Inferior parietal cortex (tissue), 1 donor: ENCODE results near the gene GPR151.
A peak's percentile ranks its signal among the peaks of the same experiment; 100 is the strongest.
"Not testable (repeated sequence)": the region's sequence is repeated elsewhere in the genome, so short reads cannot be mapped to it uniquely, and the experiment has no call there.

ENCODE experiments used
- DNase-seq: peaks from one replicate; pipeline ENCODE4 v3.0.0-alpha.2; 2016; ENCODE audit errors: extremely low spot score

Gene GPR151

GRCh38 chr5:146516151-146516475, at the start of gene GPR151:
GPR151 (minus strand) TSS chr5:146516190; CDS start chr5:146516113, 77 bp downstream.
- DNase-seq: peak; percentile 25

GRCh38 chr5:146564007-146564762, 48.2 kb upstream of the GPR151 start:
- DNase-seq: no peak

GRCh38 chr5:146562461-146562860, 46.5 kb upstream of the GPR151 start:
- DNase-seq: no peak

DNA sequence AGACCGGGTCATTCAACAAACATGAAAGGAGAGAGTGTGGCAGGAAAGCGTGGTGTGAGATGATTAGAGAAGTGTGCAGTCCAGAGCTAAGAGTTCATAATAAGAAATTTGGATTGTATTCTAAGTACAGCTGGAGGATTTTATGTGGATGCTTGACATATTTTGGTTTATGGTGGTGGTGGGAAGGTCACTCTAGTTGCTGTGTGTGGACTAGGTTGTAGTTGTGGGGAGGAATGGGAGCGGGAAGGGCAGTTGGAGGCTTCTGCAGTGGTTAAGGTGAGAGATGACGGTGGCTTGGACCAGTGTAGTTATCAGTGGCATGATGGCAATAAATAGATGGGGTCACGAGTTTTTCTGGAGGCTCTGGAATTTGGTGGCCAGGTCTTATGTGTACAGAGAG, 45.7 kb upstream of the GPR151 start:
- DNase-seq: no peak

- no peak for DNase-seq
Measured at GRCh38 chr5:146560205-146560812, 44.3 kb upstream of the GPR151 start.

DNA sequence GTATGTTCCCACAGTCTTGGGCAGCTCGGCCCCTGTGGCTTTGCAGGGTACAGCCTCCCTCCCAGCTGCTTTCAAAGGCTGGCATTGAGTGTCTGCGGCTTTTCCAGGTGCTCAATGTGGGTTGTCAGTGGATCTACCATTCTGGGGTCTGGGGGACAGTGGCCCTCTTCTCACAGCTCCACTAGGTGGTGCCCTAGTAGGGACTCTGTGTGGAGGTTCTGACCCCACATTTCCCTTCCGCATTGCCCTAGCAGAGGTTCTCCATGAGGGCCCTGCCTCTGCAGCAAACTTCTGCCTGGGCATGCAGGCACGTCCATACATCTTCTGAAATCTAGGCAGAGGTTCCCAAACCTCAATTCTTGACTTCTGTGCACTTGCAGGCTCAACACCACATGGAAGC, 40.9 kb upstream of the GPR151 start:
- not testable (repeated sequence) for DNase-seq

GRCh38 chr5:146553446-146553845, 37.5 kb upstream of the GPR151 start:
- DNase-seq: no peak

- DNase-seq: no peak
Measured at GRCh38 chr5:146549615-146550014, 33.6 kb upstream of the GPR151 start.

GRCh38 chr5:146548781-146549449, 32.9 kb upstream of the GPR151 start:
- DNase-seq: no peak

DNA sequence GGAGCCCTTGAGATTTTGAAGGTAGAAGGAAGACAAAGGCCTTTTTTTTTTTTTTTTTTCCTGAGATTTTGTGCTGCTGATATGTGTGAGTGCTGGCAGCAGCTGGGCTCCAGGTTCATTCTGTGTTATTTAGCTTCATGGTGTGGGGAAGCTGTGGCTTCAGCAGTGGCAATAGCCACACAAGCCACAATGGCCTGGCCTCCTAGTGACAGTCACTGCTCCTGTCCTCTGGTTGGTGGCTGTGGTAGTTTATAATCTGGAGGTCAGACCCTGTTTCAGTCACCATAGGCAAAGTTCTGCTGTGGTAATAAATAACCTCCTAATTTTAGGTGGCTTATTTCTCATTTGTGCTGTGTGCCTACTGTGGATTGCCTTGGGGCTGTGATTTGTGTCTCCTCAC, 28.2 kb upstream of the GPR151 start:
- no peak for DNase-seq

DNA sequence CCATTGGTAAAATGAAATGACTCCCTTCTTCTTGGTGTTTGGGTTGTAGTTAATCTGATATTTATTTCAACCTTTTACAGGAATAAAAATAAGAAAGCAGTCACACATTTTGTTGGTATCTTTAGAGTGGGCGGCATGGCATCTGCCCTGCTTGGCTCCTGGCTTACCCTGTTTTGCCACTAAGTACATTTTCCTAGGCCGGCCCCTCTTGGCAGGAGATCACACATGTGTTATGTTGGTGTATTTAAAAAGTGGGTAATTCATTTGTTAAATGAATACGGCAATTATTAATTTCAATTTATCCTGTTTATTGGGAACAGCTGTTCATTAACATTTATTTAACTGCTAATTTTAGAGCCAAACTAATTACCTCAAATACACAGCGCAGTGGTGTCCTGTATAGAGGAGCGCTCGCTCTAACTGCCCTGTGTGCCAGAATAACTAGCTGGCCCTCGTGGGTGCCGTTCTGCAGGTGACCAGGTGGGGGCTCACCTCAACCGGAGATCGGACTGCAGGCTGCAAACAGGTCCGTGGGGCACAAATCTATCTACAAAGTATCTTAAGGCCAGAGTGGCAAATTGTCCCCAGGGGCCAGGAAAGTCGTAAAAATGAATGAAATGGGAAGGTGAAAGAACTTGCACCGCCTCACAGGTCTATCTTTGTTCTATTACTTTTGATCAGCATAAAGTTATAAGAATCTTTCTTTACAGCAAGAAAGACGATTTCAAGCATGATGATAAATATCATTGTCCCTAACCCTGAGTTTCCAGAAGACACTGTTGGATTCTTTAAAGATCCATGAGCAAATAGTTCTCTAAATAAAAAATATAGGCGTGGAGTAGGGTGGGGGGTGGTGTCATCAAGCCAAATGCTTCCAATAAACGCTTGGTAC, 26.2 kb upstream of the GPR151 start:
- DNase-seq: peak; percentile 77

- no peak for DNase-seq
Measured at GRCh38 chr5:146540414-146540813, 24.4 kb upstream of the GPR151 start.

GRCh38 chr5:146539973-146540372, 24.0 kb upstream of the GPR151 start:
- DNase-seq: no peak

GRCh38 chr5:146538432-146538831, 22.4 kb upstream of the GPR151 start:
- DNase-seq: no peak

DNA sequence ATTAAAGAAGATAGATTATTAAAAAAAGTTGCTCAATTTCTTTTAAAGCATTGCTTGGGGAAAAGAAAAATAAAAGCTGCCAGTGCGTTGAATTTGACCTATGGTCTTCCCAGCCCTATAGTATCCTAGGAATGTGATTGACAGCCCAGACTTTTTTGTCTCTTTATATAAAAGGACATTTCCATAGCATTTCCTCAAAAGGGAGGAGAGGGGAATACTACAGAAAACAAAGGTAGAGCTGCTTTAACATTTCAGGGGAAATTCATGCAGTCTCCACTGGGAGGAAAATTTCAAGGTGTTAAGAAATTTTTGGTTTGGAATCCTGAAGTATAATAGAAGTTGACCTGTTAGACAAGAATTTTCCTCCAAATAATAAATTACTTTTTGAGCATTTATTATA, 17.9 kb upstream of the GPR151 start:
- no peak for DNase-seq

- DNase-seq: peak; percentile 87
Measured at GRCh38 chr5:146533260-146533857, 17.4 kb upstream of the GPR151 start.

GRCh38 chr5:146529984-146530383, 14.0 kb upstream of the GPR151 start:
- no peak for DNase-seq

- no peak for DNase-seq
Measured at GRCh38 chr5:146528236-146528635, 12.2 kb upstream of the GPR151 start.

DNA sequence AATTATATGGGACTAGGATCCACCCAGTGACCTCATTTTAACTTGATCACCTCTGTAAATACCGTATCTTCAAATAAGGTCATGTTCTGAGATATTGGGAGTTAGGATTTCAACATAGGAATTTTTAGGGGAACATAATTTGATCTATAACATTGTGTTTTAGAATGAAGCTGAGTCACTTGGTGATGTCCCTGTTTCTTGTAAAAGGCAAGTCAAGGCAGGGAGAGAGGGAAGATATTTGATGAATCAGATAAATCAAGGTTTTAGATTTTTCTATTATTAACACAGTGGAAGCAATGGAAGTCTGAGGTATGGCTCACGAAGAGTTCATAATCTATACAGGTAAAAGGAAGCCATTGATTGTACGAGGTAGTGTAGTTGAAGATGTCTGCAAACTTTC, 11.8 kb upstream of the GPR151 start:
- no peak for DNase-seq

- DNase-seq: no peak
Measured at GRCh38 chr5:146523698-146524097, 7.7 kb upstream of the GPR151 start.

GRCh38 chr5:146521403-146522106, 5.6 kb upstream of the GPR151 start:
- DNase-seq: no peak
